Lower lobe of right lung (tissue), 2 donors: ENCODE results near the gene HES6. TPM values are rescaled to one million over a fixed set of nuclear protein-coding genes. Genes with fewer than 3 reads are reported as not detected.
A peak's percentile ranks its signal among the peaks of the same experiment; 100 is the strongest.

Source experiments
- ATAC-seq, 2 donors: fragments of 200-7000 bp; cut with Tn5 transposase; one replicate each; pipeline ENCODE4 v1.9.1; 2020 to 2022; ENCODE audit warnings: mild to moderate bottlenecking in 2 of 2, moderate library complexity in 2 of 2
- DNase-seq: peaks from one replicate; pipeline ENCODE4 v3.0.0-alpha.2; 2020
- H3K27ac ChIP-seq: fragments of 200-600 bp; one replicate; pipeline ENCODE4 v1.8.0; 2022
- H3K27me3 ChIP-seq: fragments of 200-600 bp; one replicate; pipeline ENCODE4 v1.8.0; 2022; ENCODE audit warnings: low read depth
- H3K36me3 ChIP-seq: fragments of 200-600 bp; one replicate; pipeline ENCODE4 v1.8.0; 2022; ENCODE audit warnings: mild to moderate bottlenecking
- H3K4me1 ChIP-seq: fragments of 200-600 bp; one replicate; pipeline ENCODE4 v1.8.0; 2022
- H3K4me3 ChIP-seq: fragments of 200-600 bp; one replicate; pipeline ENCODE4 v1.8.0; 2022; ENCODE audit warnings: mild to moderate bottlenecking
- H3K9me3 ChIP-seq: fragments of 200-600 bp; one replicate; pipeline ENCODE4 v1.8.0; 2022
- CTCF ChIP-seq: fragments of 200-600 bp; IDR thresholded peaks from one replicate; pipeline ENCODE4 v1.8.0; 2022; ENCODE audit warnings: antibody characterized with exemption, mild to moderate bottlenecking
- intact Hi-C: fragments of 100-400 bp; cut with DNase I; formaldehyde crosslinking; loops from one replicate; pipeline ENCODE4 v1.11.0; 2022
- total RNA-seq: library from RNA; stranded (reverse); fragmentation: NEBNext Ultra II Directional; extraction: Animal tissue kit (Norgen Biotek cat#: 25700); gene quantifications from one replicate; pipeline ENCODE4 v1.2.1, GENCODE V29; 2021
- donor health status: DM: no; HTN: yes; CAD: no; lungs with severe emphysema.

The HES6 gene
- total RNA-seq, 1 donor from 2014 or later, result 6.1 TPM

GRCh38 chr2:238270606-238271005 lies 30.8 kb upstream of the HES6 start:
- ATAC-seq (no peak), DNase-seq (peak; percentile 31)
- H3K4me3 ChIP-seq, result no peak overlapping the region
- intact Hi-C loops, result no loop called here
- peaks cover 92% of the 10 kb centered on the region for H3K36me3 ChIP-seq
- H3K27me3 ChIP-seq, result no peaks in the 10 kb centered on the region
- no peak for TF ChIP-seq CTCF
- H3K9me3 ChIP-seq, result no peaks in the 10 kb centered on the region
- peaks cover 7% of the 10 kb centered on the region for H3K4me1 ChIP-seq
- no peak overlapping the region for H3K27ac ChIP-seq

GRCh38 chr2:238269741-238270140 lies 29.9 kb upstream of the HES6 start:
- Histone ChIP-seq H3K4me3 (no peak overlapping the region), H3K27me3 (no peaks in the 10 kb centered on the region), H3K9me3 (no peaks in the 10 kb centered on the region), H3K27ac (no peak overlapping the region), H3K4me1 (peaks cover 9% of the 10 kb centered on the region), H3K36me3 (peaks cover 92% of the 10 kb centered on the region)
- intact Hi-C loops, result no loop called here
- peak; percentile 12 for DNase-seq
- TF ChIP-seq CTCF, result no peak
- no peak for ATAC-seq

- Histone ChIP-seq H3K36me3 (peaks cover 85% of the 10 kb centered on the region), H3K4me1 (peaks cover 23% of the 10 kb centered on the region), H3K4me3 (no peak overlapping the region), H3K27me3 (no peaks in the 10 kb centered on the region), H3K27ac (no peak overlapping the region), H3K9me3 (no peaks in the 10 kb centered on the region)
- ATAC-seq, result no peak
- no peak for TF ChIP-seq CTCF
- peak; percentile 36 for DNase-seq
- intact Hi-C loops, result no loop called here
Observed at GRCh38 chr2:238267884-238268680, 28.2 kb upstream of the HES6 start.

DNA sequence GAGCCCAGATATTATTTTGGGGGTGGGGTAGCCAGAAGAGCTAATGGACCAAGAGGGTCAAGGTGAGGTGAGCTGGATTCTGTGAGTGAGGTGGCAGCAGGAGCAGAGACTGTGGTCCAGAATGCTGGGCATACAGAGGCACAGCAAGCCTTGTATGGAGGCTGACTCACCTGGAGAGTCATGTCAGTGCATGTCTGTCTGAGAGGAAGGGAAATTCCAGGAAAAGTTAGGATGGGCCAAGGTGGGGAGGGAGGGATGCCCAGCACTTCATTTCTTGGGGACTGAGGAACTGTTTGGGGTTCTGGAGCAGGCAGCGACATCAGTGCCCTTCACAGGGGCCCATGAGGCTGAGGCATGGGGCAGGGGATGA lies 27.5 kb upstream of the HES6 start:
- DNase-seq (no peak), ATAC-seq (no peak)
- no peaks in the 10 kb centered on the region for H3K27me3 ChIP-seq
- H3K27ac ChIP-seq, result no peak overlapping the region
- no peaks in the 10 kb centered on the region for H3K9me3 ChIP-seq
- peaks cover 82% of the 10 kb centered on the region for H3K36me3 ChIP-seq
- intact Hi-C loops, result no loop called here
- no peak for TF ChIP-seq CTCF
- H3K4me1 ChIP-seq, result peaks cover 26% of the 10 kb centered on the region
- H3K4me3 ChIP-seq, result no peak overlapping the region

DNA sequence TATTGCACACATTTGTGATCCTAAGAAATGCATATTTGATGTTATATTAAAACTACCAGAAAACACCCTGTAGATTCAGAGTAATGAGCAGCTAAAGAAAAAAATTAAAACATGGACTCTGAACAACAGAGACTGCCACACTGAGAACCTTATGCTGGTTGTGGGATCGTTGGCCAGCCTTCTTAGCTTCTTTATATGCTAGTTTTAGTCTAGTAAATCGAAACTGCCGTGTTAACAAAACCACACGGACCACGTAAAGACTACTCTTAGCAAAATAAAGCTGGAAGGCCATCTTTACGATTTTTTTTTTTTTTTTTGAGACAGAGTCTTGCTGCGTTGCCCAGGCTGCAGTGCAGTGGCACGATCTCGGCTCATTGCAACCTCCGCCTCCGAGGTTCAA lies 25.8 kb upstream of the HES6 start:
- Histone ChIP-seq H3K36me3 (peaks cover 82% of the 10 kb centered on the region), H3K9me3 (no peaks in the 10 kb centered on the region), H3K27me3 (no peaks in the 10 kb centered on the region), H3K4me1 (peaks cover 35% of the 10 kb centered on the region), H3K27ac (no peak overlapping the region), H3K4me3 (no peak overlapping the region)
- DNase-seq (peak; percentile 6), ATAC-seq (no peak)
- intact Hi-C loops, result no loop called here
- TF ChIP-seq CTCF, result no peak
